Iris pigment epithelial cell (primary cell): ENCODE results near the gene PCDH9.
A peak's percentile ranks its signal among the peaks of the same experiment; 100 is the strongest.
"Not testable (repeated sequence)": the region's sequence is repeated elsewhere in the genome, so short reads cannot be mapped to it uniquely, and the experiment has no call there.

Experiments used
- DNase-seq: peaks from one replicate; pipeline ENCODE4 v3.0.0-alpha.2; 2011; ENCODE audit warnings: low read depth

PCDH9 gene

DNA sequence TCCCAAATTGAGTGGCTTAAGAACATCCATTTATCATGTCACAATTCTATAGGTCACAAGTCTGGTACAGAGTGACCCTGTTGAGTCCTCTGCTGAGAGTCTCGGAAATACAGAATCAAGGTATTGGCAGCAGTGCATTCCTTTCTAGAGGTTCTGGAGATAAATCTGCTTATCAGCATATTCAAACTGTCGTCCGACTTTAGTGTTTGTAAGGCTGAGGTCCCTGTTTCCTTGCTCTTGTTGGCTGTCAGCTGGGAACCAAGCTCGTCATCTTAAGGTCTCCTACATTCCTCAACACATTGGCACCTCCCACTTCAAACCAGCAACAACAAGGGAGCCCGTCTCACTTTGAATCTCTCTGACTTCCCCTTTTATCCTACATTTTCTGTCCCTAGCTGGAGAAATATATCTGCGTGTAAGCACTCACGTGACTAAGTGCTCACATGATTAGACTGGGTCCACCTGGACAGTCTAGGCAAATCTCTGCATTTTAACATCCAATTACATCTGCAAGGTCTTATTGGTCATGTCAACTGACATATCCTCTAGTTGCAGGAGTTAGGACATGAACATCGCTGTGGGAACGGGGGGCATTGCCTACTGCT, 886.8 kb downstream of the PCDH9 start:
- DNase-seq = no peak

DNA sequence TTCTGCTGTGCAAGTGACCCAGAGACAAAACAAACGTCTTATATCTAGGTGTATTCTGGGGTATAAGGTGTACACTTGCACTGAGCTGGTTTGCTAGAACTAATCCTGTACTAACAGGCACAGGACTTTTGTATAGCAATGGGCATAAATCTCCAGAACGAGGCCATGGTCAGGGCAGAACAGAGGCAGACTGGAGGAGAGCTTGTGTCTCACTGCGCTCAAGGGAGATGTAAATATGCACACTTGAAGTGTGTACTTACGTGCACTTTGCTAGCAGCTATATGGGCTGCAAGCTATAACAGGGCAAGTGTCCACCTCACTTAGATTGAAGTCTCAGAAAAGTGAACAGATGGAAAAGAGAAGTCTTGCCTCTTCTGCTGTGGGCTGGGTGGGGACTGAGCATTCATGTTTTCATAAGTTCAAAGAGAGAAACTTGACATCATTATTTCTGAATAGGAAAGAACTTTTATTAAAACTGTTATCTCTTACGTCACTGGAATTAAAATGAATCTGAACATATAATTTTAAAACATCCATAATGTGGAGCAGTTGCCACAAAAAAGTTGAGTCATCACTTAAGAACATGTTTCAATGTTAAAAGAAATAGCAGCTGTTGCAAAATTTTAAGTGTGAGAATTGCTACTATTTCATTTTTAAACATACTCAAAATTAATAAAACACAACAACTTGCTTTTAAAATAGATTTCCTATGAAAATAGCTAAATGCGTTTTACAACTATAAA, 888.3 kb downstream of the PCDH9 start:
- peak; percentile 23 for DNase-seq

DNA sequence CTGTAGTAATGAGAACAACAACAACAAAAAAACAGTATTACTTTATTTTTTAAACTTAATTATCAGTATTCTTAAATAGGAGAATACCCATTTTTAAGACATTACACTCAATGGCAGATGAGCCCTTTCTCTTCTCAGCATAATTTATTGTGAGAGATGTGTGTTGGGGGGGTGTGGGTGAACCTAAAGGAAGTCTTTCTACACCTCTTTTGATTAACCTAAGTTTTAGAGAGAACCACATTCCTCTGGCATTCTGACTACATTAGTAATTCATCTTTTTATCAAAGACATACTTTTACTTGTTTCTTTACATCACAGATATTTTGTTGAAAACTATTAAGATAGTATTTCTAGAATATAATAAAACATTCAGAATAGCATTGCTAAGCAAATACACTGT, 890.9 kb downstream of the PCDH9 start:
- peak; percentile 20 for DNase-seq

DNA sequence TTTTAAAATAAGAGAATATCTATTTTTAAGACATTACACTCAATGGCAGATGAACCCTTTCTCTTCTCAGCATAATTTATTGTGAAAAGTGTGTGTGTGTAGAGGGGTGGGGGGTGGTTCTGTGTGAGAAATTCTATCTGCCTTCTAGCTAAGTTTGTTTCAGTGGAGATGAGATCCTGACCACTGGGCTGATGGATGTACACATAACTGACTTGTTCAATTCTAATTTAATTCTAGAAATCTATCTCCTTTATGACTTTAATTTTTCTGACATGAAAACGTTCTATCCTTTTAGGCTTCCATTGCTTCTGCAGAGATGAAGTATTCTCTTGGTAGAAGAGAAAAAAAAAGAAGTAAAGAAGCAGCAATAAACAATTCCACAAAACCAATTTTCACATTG, 891.6 kb downstream of the PCDH9 start:
- no peak for DNase-seq

DNA sequence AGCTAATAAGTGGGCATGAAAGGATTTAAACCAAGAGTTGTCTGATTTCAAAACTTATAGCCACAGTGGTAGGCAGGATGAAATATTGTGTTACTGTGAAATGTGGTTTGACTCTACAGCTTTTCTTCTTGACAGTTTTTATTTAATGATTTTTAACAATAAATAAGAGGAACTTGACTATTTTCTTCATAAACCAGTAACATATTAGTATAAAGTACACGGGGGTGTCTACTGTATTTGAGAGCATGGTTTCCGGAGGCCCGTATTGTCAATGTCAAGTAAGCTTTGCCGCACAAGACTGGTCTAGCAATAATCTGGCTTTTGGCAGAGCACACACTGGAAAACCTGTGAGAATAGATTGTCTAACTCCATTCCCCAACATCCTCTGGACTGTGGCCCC, 894.5 kb downstream of the PCDH9 start:
- DNase-seq = no peak

DNA sequence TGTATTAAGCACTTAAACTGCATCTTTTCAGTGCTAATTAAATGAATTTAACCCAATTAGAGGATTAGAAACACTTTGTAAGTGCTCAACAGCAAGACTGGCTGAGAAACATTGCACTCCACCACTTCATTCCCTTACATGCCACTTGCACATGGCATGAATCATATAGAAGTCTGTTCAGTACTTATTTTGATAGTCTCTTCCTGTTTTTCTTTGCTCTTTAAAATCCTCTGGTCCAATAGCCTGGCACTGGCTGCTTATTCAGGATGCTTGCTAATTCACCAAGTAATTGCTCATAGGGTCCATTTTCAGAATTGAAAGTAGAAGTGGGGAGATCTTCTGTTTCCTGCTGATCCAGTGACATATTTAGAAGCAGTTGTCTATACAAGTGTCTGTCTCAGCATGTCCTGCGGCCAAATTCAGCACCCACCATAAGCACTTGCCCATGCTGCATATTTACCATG, 900.1 kb downstream of the PCDH9 start:
- DNase-seq = peak; percentile 28

DNA sequence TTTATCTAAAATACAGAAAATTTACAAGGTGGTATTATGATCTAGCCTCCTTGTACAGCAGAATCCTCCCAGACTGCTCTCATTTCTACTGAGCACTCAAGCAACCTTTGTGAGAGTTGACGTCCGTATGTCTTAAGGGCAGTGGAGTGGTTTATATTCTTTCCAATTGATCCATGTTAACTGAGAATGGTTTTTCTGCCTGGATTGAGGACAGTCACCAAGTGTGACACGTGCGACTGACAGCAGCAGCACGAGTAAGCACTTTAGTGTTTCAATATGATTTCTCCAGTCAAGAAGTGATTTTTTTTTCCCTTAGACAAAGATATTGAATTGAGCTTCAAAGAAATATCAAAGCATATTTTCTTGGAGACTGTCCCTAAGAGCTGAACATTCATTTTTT, 901.7 kb downstream of the PCDH9 start:
- DNase-seq = no peak

DNA sequence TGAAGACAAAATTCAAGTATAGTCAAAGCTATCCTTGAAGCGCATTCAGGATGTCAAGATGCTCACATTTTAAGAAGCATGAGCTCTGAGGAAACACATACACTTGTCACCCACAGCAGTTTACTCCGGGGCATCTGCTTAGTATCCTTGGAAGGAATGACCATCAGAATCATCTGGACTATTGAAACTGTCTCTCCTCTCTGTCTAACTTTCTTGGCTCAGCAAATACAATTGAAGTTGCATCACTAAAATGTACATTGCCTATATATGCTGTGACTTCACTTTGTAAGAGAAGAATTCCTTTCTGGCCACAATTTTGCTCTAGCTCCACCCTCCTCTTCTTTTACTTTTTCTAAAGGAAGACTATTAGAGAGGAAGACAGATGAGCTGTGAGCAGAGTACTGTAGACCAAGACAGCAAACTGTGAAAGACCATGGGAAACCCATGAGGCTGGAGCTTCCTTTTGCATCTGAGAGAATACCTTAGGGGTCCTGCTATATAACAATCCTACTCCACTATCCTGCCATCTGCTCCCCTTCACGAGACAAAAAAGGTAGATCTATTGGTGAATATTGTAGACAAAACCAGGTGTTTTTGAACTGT, 906.3 kb downstream of the PCDH9 start:
- no peak for DNase-seq

DNA sequence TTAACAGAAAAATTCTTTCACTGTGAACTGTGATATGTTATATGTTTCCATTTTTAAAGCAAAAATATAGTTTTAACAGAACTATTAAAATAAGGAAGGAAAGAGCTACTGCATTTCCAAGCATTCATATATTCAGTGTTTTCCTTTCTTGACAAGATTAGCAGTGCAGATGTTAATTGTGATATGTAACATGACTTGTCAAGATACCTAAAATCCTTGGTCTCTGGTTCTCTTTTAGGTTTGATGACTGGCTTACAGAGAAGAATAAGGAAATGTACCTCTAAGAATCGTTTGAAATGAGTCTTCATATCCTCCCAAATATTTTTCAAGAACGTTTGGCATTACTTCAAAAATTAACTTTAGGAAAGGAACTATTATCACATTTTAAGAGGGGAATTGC, 907.2 kb downstream of the PCDH9 start:
- DNase-seq = no peak

DNA sequence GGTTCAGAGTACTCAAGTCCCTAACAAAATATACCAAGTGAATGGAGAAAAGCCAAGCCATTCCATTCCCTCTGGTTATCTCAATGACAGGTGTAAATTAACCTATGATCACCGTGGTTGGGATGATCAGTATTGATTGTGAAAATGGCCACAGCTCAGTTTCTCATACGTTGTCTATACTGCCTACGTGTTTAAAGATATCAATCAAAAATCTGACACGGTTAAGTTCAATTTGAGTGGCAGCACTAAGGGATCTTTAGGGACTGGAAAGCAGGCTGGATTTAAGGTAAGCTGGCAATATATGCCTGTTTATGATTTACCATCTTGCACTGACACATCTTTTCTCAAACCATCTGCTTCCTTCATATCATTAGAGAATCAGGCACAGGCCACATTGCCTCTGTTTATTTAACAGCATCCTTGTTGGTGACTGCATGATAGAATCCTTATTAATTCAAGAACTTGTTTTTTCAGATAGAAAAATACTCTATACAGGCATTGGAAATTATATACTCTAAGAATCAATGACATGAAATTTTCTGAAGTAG, 907.9 kb downstream of the PCDH9 start:
- DNase-seq = no peak

DNA sequence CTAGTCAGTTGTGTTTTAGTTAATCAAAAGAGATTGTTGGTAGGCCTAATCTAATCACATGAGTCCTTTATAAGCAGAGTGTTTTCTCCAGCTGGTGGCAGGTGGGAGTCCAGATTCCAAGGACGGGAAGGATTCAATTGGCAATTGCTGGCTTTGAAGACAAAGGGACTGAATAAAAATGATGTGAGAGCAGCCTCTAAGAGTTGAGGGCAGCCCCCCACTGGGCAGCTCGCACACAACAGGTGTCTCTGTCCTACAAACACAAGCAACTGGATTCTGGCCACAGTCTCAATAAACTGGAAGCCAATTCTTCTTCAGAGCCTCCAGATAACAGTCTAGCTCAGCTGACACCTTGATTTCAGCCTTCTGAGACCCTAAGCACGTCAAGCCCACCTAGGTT, 915.2 kb downstream of the PCDH9 start:
- DNase-seq = no peak

DNA sequence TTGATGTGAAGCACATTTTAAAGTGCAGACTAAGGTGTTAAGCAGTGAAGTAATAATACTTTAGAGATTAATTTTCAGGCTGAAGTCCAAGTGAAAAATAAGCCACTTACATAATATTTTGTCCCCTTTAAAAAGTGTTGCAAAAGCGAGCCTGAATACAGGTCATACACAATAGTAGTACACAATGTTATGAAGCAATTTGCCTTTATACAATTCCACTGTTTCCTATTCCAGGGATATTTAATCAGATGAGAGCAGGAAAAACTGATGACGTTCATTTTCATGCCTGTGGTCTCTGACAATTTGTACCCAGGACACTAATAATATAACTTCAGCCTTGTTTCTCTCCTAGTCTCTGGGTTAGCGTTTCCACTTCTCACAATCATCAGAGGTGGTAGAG, 916.7 kb downstream of the PCDH9 start:
- peak; percentile 54 for DNase-seq

DNA sequence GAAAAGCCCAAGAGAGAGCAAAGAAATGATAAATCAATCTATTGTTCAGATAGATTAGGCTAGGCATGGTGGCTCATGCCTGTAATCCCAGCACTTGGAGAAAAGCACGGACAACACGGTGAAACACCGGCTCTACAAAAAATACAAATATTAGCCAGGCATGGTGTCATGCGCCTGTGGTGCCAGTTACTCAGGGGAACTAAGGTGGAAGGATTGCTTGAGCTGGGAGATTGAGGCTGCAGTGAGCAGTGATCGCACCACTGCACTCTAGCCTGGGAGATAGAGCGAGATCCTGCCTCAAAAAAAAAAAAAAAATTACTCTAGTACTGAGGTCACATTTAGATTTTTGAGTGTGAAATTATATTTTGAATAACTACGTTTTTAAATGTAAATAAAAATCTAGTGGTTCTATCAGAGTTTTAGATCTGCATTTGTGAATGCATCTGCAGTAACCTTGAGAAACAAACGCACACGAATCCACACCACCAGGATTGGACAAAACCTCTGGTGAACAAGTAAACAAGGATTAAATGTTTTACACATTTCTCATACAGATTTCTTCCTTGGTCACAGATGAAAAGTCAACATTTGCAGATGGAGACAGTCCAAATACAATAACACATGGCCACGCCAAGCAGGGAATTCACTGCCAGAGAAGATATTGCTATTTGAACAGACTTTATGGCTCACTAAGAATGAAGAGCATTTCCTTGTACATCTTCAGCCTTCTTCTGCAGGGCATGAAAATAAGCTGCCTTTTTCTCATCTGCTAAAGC, 917.6 kb downstream of the PCDH9 start:
- peak; percentile 92 for DNase-seq

DNA sequence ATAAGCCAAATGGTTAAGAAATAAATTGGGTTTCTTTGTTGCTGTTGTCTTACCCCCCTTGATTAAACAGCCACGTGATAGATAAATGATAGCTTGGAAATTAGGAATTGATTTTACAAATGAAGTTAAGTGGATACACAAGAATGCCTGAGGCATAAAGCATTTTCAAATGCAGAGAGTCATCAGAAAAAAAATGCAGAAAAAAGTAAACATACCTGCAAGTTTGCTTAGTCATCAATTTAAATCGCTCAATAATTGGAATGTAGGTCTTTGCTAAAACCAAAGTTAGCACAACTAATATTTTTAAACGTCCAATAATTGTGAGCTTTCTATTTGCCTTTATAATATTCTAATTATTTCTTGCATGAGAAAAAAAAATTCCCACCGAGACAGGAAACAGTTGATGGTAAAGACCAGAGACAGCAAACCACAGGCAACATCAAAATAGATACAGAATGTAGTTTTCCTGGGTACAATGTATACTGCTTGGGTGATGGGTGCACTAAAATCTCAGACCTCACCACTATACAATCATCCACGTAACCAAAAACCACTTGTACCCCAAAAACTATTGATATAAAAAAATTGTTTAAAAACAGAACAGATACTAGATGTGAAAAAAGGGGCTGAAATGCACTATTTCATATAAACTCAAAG, 924.0 kb downstream of the PCDH9 start:
- DNase-seq = no peak

DNA sequence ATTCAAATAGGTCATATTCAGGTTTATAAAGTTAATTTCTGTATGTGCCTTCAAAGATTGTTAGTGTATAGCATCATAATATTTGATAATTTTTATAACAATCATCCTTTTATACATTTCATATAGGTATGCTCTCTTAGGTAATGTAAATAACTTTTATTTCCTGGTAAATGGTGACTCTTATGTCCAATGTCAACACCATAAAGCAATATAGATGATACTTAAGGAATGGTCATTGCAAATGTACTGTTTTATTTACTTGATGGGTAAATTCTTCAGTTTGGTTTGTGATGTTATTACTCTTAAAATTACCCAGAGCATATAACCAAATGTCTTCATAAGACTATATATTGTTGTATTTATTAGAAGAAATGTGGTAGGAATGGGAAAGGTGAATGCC, 928.7 kb downstream of the PCDH9 start:
- no peak for DNase-seq

DNA sequence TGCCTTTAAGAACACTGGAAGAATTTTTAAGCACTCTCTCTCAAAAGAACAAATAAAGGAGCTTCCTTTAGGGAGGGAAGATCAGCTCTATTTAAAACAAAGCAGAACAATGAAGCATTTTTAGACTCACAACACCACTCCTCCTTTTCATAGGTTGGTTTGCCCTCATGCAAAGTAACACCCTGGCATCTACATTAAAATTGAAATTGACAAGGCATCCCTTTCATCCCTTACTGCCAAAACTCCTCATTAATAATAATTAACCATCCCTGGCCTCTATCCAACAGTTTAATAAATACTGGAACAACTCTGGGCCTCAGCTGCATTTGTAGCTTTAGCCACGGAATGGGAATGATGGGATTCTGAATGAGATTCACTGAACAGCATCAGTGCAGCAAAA, 929.1 kb downstream of the PCDH9 start:
- no peak for DNase-seq

DNA sequence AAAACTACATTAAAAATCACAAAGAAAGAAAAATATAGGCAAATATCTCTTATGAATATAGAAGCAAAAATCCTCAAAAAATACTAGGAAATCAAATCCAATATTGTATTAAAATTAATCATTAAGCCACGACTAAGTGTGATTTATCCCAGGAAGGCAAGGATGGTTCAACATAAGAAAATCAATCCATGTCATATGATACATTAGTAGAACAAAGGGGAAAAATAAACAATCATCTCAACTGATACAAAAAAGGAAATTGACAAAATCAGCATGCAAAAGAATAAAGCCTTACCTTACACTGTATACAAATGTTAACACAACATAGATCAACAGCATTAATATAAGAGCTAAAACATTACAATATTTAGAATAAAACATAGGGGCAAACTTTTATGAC, 933.3 kb downstream of the PCDH9 start:
- DNase-seq = no peak

DNA sequence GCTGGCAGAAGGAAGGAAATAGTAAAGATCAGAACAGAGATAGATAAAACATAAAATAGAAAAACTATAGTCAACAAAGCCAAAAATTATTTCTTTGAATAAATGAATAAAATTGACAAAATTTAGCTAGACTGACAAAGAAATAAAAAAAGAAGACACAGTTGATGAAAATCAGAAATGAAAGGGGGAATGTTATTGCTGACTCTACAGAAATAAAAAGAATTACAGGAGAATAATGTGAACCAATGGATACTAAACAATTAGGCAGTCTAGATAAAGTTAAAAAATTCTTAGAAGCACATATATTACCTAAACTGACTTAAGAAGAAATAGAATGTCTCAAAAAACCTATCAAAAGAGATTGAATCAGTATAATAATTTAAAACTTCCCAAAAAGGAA, 933.8 kb downstream of the PCDH9 start:
- DNase-seq = no peak

DNA sequence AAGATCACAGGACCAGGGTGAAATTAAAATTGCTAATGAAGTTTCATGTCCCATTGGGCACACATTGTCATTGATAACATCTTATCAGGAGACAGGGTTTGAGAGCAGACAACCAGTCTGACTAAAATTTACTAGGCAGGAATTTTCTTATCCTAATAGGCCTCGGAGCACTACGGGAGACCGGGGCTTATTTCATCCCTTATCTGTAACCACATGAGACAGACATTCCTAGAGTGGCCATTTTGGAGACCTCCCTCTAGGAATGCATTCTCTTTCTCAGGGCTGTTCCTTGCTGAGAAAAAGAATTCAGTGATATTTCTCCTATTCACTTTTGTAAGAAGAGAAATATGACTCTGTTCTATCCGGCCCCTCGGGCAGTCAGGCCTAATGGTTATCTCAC, 943.3 kb downstream of the PCDH9 start:
- DNase-seq = not testable (repeated sequence)

DNA sequence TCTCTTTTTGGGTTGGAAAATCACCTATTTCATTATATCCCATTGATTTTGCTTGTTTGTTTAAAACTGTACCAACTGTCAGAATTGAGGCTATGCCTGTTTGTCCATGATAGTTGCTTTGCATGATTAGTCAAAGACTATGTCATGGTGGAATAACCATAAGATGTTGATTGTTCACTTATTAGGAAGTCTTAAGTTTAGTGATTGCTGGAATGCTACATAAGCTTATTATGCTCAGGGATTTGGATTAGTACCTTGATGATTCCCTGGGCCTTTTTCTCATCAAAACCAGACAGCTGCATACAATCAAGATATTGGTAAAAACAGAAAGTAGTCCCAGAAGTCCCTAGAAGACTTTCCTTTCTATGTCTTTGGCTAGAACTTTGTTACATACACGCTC, 954.7 kb downstream of the PCDH9 start:
- DNase-seq = no peak

DNA sequence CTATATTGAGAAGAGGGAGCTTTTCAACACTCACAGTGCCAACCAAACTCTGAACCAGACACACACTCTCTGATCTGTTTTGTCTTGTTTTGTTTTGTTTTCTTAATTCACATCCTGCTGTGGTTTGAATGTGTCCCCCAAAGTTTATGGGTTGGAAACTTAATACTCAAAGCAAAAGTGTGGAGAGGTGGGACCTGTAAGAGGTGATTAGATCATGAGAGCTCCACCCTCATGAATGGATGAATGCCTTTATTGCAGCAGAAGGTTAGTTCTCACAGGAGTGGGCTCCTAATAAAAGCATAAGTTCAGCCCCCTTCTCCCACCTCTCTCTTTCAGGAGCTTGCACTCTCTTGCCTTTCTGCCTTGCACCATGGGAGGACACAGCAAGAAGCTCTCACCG, 957.1 kb downstream of the PCDH9 start:
- no peak for DNase-seq

DNA sequence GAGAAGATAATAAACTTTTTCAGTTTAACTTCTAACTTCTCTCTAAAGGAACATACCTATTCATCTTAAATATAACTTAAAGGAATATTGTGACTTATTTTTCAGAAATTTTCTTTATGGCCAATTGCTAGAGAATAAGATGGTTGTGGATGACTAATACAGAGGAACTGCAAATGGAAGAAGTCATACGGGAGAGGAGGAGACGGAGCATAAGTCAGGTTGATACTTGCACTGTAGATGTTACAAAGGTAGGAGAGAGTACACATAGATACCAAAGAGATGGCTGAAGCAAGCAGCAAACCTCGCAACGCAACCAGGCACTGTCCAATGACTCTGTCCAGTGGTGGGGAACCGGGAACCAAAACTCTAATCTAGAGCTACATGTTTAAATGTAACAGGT, 963.4 kb downstream of the PCDH9 start:
- no peak for DNase-seq
